SK-N-SH (cell line): ENCODE results near the gene KLF7. TPM values are rescaled to one million over a fixed set of nuclear protein-coding genes. Genes with fewer than 3 reads are reported as not detected.

ENCODE experiments used
- CTCF ChIA-PET: fragments of 300-600, 350-600 bp; formaldehyde crosslinking; extraction: SDS; loops from one replicate; lab custom pipeline; 2021; lab: Yijun Ruan, JAX
- POLR2A ChIA-PET: fragments of 350-600 bp; sonication (Branson Sonifier 250); formaldehyde crosslinking; extraction: SDS; loops from one replicate; lab custom pipeline; 2020; ENCODE audit warnings: antibody characterized with exemption, inconsistent platforms; lab: Yijun Ruan, JAX
- DNase-seq: peaks from one replicate; pipeline ENCODE4 v3.0.0; 2012
- H2AFZ ChIP-seq: fragments of 200-600 bp; sonication (generic); 2 replicates; pipeline ENCODE4 v1.8.1; 2016; ENCODE audit warnings: antibody characterized with exemption, mild to moderate bottlenecking, low read depth
- H3F3A ChIP-seq: fragments of 200-600 bp; sonication (generic); replicated peaks from 2 replicates; pipeline ENCODE3; 2016; ENCODE audit warnings: antibody characterized with exemption, mild to moderate bottlenecking; ENCODE audit not compliant: insufficient read depth
- H3K27ac ChIP-seq, 2 experiments: fragments of 200-500 bp in 1 of 2; fragments of 200-600 bp in 1 of 2; sonication (Bioruptor generic) in 1 of 2; sonication (generic), shearing (Covaris generic) in 1 of 2; 2 replicates each; pipeline versions ENCODE4 v1.5.1 to v1.6.1; 2014 to 2016; ENCODE audit warnings: low read depth in 2 of 2, inconsistent platforms in 1 of 2, low read length in 1 of 2, mild to moderate bottlenecking in 1 of 2, mixed read lengths in 1 of 2
- H3K27me3 ChIP-seq: fragments of 200-600 bp; sonication (generic), shearing (Covaris generic); 2 replicates; pipeline ENCODE4 v1.6.1; 2016; ENCODE audit warnings: mixed run types; ENCODE audit not compliant: insufficient read depth
- H3K36me3 ChIP-seq, 2 experiments: fragments of 200-500 bp in 1 of 2; fragments of 200-600 bp in 1 of 2; sonication (Bioruptor generic) in 1 of 2; sonication (generic) in 1 of 2; replicated peaks in 1 of 2; 2 replicates each; pipeline versions ENCODE3 to v1.5.1; 2014 to 2016; ENCODE audit warnings: low read length in 1 of 2, mild to moderate bottlenecking in 1 of 2; ENCODE audit not compliant: insufficient read depth in 2 of 2, control insufficient read depth in 1 of 2
- H3K4me1 ChIP-seq, 2 experiments: fragments of 200-500 bp in 1 of 2; fragments of 200-600 bp in 1 of 2; sonication (Bioruptor generic) in 1 of 2; sonication (generic), shearing (Covaris generic) in 1 of 2; 2 replicates each; pipeline versions ENCODE4 v1.5.1 to v1.6.1; 2014 to 2016; ENCODE audit warnings: low read depth in 1 of 2, low read length in 1 of 2, mixed run types in 1 of 2; ENCODE audit not compliant: insufficient read depth in 2 of 2, control insufficient read depth in 1 of 2
- H3K4me2 ChIP-seq: fragments of 200-600 bp; sonication (generic), shearing (Covaris generic); 2 replicates; pipeline ENCODE4 v1.6.1; 2017; ENCODE audit warnings: mixed run types
- H3K4me3 ChIP-seq, 2 experiments: fragments of 200-500 bp in 1 of 2; fragments of 200-600 bp in 1 of 2; sonication (Bioruptor generic) in 1 of 2; sonication (generic), shearing (Covaris generic) in 1 of 2; 2 replicates each; pipeline versions ENCODE4 v1.5.1 to v1.8.1; 2014 to 2016; ENCODE audit warnings: low read depth in 2 of 2, inconsistent platforms in 1 of 2, low read length in 1 of 2, mild to moderate bottlenecking in 1 of 2, mixed read lengths in 1 of 2, moderate library complexity in 1 of 2
- H3K79me2 ChIP-seq: fragments of 200-600 bp; sonication (generic); 2 replicates; pipeline ENCODE4 v1.8.1; 2017; ENCODE audit warnings: mild to moderate bottlenecking; ENCODE audit not compliant: insufficient read depth
- H3K9ac ChIP-seq: fragments of 200-600 bp; sonication (generic); 2 replicates; pipeline ENCODE4 v1.6.1; 2017; ENCODE audit warnings: mixed run types
- H3K9me2 ChIP-seq: fragments of 200-600 bp; sonication (generic); 2 replicates; pipeline ENCODE4 v1.6.1; 2017; ENCODE audit warnings: mixed run types
- H3K9me3 ChIP-seq: fragments of 200-600 bp; sonication (generic); 2 replicates; pipeline ENCODE4 v1.6.1; 2017; ENCODE audit warnings: mixed run types, mild to moderate bottlenecking, moderate library complexity
- H4K20me1 ChIP-seq: fragments of 200-600 bp; sonication (generic); 2 replicates; pipeline ENCODE4 v1.6.1; 2017; ENCODE audit warnings: mild to moderate bottlenecking, mixed run types; ENCODE audit not compliant: insufficient read depth
- CTCF ChIP-seq: fragments of 200-600 bp; sonication (generic); IDR thresholded peaks from 2 replicates; pipeline ENCODE4 v1.6.1; 2017; ENCODE audit warnings: antibody characterized with exemption, mild to moderate bottlenecking, moderate library complexity
- FOXM1 ChIP-seq: IDR thresholded peaks from 2 replicates; pipeline ENCODE4 v1.4.0; 2012; ENCODE audit warnings: low read depth, mild to moderate bottlenecking
- GABPA ChIP-seq: IDR thresholded peaks from 2 replicates; pipeline ENCODE4 v1.4.0; 2012; ENCODE audit warnings: low read depth, mild to moderate bottlenecking
- IRF3 ChIP-seq: fragments of 150-350 bp; IDR thresholded peaks from 2 replicates; pipeline ENCODE4 v1.6.1; 2016; ENCODE audit warnings: mild to moderate bottlenecking, low read depth, low read length
- MEF2A ChIP-seq: IDR thresholded peaks from 2 replicates; pipeline ENCODE4 v1.4.0; 2012; ENCODE audit warnings: low read depth, borderline replicate concordance
- RAD21 ChIP-seq: IDR thresholded peaks from 2 replicates; pipeline ENCODE4 v1.6.1; 2012; ENCODE audit warnings: mild to moderate bottlenecking, low read length
- RFX5 ChIP-seq: IDR thresholded peaks from 2 replicates; pipeline ENCODE4 v1.6.1; 2012; ENCODE audit warnings: mild to moderate bottlenecking, improper control_type of control experiment, low read length
- SIN3A ChIP-seq: IDR thresholded peaks from 2 replicates; pipeline ENCODE4 v1.6.1; 2012; ENCODE audit warnings: low read depth, mild to moderate bottlenecking, low read length, moderate library complexity, borderline replicate concordance
- USF2 ChIP-seq: fragments of 150-350 bp; IDR thresholded peaks from 2 replicates; pipeline ENCODE4 v1.6.1; 2017; ENCODE audit warnings: antibody characterized with exemption, low read length, low read depth, borderline replicate concordance
- WGBS: methylation state at CpG from one replicate; pipeline ENCODE4 v1.1.6; 2017; ENCODE audit warnings: low lambda C conversion rate; 5-methylcytosine and 5-hydroxymethylcytosine counted together
- polyA plus RNA-seq, 3 experiments: library from polyadenylated mRNA; depleted of rRNA; stranded (reverse); fragments of >200 nt; gene quantifications; 2 replicates each; pipeline ENCODE4 v1.2.3, GENCODE V29; 2012

The KLF7 gene
- polyA plus RNA-seq, 1 of the 3 experiments (the other 2 are of a cell fraction): 7.5 TPM

GRCh38 chr2:207075456-207075855, 90.3 kb downstream of the KLF7 start:
- CTCF ChIA-PET: interaction anchor here (1.8 to 2.3 kb wide), 2 partner anchors 87 to 398 kb away, joined by 9 to 11 read pairs; no protein-coding TSS in a partner anchor
- peaks cover 0 to 32% of the 10 kb centered on the region in 2 experiments; a peak in 3 of 4 replicates for H3K4me1 ChIP-seq
- no peaks in the 10 kb centered on the region for H4K20me1 ChIP-seq
- no peak for DNase-seq
- peaks cover 47% of the 10 kb centered on the region for H3F3A ChIP-seq
- H3K79me2 ChIP-seq: peaks cover 13% of the 10 kb centered on the region; the same call in 1 of the 2 replicates
- POLR2A ChIA-PET: no interaction called here
- no peaks in the 10 kb centered on the region for H3K9me2 ChIP-seq
- peak overlapping the region in 1 of 2 experiments; percentile 39; a peak in 1 of 4 replicates for H3K27ac ChIP-seq
- 96% methylated on average over 6 of the region's 6 CpGs for WGBS
- H3K27me3 ChIP-seq: no peaks in the 10 kb centered on the region
- no peak overlapping the region for H3K4me3 ChIP-seq
- H3K4me2 ChIP-seq: no peak overlapping the region
- no peak overlapping the region for H2AFZ ChIP-seq
- no peak for TF ChIP-seq RFX5
- no peak for TF ChIP-seq GABPA
- H3K9me3 ChIP-seq: no peaks in the 10 kb centered on the region
- no peak overlapping the region for H3K9ac ChIP-seq
- H3K36me3 ChIP-seq: peaks cover 33 to 42% of the 10 kb centered on the region in 2 experiments

GRCh38 chr2:207073801-207074678, 91.7 kb downstream of the KLF7 start:
- Histone ChIP-seq H2AFZ (no peak overlapping the region), H4K20me1 (no peaks in the 10 kb centered on the region), H3K9me3 (no peaks in the 10 kb centered on the region), H3K4me1 (peaks cover 0 to 32% of the 10 kb centered on the region in 2 experiments; a peak in 3 of 4 replicates), H3K9me2 (no peaks in the 10 kb centered on the region), H3K27ac (peak overlapping the region in 1 of 2 experiments; percentile 67; a peak in 2 of 4 replicates), H3K36me3 (peaks cover 20 to 28% of the 10 kb centered on the region in 2 experiments), H3K27me3 (no peaks in the 10 kb centered on the region), H3K4me2 (no peak overlapping the region), H3F3A (peaks cover 45% of the 10 kb centered on the region), H3K79me2 (peaks cover 9% of the 10 kb centered on the region; the same call in 1 of the 2 replicates), H3K9ac (no peak overlapping the region), H3K4me3 (no peak overlapping the region)
- DNase-seq: no peak
- ChIA-PET CTCF (interaction anchor here (0.9 to 3.0 kb wide), 7 partner anchors 13 to 399 kb away, joined by 3 to 13 read pairs (median 4); no protein-coding TSS in a partner anchor), POLR2A (interaction anchor here (0.6 to 1.5 kb wide), 5 partner anchors 14 to 92 kb away, joined by 3 to 5 read pairs (median 4); partner anchors contain the start of gene KLF7)
- TF ChIP-seq RAD21 (peak; percentile 19; the same call in 1 of the 2 replicates), FOXM1 (no peak)
- WGBS: 88% methylated on average over 10 of the region's 12 CpGs

- Histone ChIP-seq H4K20me1 (no peaks in the 10 kb centered on the region), H3K4me1 (peaks cover 0 to 32% of the 10 kb centered on the region in 2 experiments; a peak in 3 of 4 replicates), H3K9me2 (no peaks in the 10 kb centered on the region), H3F3A (peaks cover 40% of the 10 kb centered on the region), H3K9ac (no peak overlapping the region), H3K79me2 (peaks cover 4% of the 10 kb centered on the region; the same call in 1 of the 2 replicates), H3K27ac (peak overlapping the region in 1 of 2 experiments; percentile 67; a peak in 2 of 4 replicates), H3K4me2 (no peak overlapping the region), H2AFZ (no peak overlapping the region), H3K4me3 (no peak overlapping the region), H3K27me3 (no peaks in the 10 kb centered on the region), H3K36me3 (peaks cover 17 to 21% of the 10 kb centered on the region in 2 experiments), H3K9me3 (no peaks in the 10 kb centered on the region)
- ChIA-PET POLR2A (interaction anchor here (1.0 to 1.5 kb wide), 4 partner anchors 34 to 92 kb away, joined by 3 to 5 read pairs (median 4); partner anchors contain the start of gene KLF7), CTCF (interaction anchor here (0.9 to 3.0 kb wide), 6 partner anchors 35 to 400 kb away, joined by 3 to 13 read pairs (median 6); no protein-coding TSS in a partner anchor)
- no peak for DNase-seq
- TF ChIP-seq IRF3: no peak
- no peak for TF ChIP-seq MEF2A
- no peak for TF ChIP-seq RAD21
- TF ChIP-seq SIN3A: no peak
- no peak for TF ChIP-seq CTCF
- no peak for TF ChIP-seq FOXM1
- TF ChIP-seq USF2: no peak
- TF ChIP-seq RFX5: no peak
Observed at GRCh38 chr2:207073412-207073800, 92.3 kb downstream of the KLF7 start.
